ENCODE results near the gene POLR1E.
A peak's percentile ranks its signal among the peaks of the same experiment; 100 is the strongest.
"Not testable (repeated sequence)": the region's sequence is repeated elsewhere in the genome, so short reads cannot be mapped to it uniquely, and the experiment has no call there.

POLR1E gene

DNA sequence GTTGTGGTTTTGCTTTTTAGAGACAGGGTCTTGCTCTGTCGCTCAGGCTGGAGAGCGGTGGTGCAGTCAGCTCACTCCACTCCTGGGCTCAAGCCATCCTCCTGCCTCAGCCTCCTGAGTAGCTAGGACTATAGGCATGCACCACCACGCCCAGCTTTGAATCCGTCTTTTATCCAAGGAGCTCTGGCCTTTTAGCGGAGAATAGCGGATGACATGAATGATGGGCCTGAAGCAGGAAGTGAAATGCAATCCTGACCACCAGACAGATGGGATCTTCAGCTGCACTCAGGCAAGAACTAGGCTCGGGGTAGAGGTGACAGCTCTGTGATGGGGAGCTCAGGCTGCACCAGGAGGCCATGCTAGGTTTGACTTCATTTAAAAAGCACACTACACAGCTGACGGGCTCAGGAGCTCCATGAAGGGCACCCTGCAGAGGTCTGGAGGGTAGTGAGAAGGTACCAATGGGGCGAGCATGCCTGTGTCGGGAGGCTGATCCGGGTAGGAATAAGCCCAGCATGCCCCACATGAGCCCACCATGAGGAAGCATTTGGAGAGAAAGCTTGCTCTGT lies 21.9 kb downstream of the POLR1E start:
- no peak for DNase-seq

- no peak for DNase-seq
These were observed 22.5 kb downstream of the POLR1E start for GRCh38 chr9:37508135-37508833.

GRCh38 chr9:37508834-37509206 lies 23.1 kb downstream of the POLR1E start:
- DNase-seq: peak; percentile 1

DNA sequence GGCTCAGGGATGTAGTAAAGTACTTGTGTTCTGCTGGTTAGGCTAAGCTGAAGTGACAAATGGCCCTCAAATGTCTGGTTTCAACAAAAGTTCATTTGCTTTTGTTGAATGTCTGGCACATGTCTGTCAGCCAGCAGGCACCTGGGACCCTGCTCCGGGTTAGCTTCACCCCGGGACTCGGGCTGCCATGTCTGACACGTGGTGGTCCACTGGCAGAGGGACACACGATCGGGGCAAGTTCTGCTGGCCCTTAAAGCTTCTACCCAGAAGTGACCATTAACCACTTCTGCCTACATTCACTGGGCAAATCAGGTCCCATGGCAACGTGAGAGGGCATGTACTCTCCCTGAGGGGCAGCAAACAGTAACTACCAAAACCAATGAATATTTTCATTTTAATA lies 23.8 kb downstream of the POLR1E start:
- DNase-seq: no peak

DNA sequence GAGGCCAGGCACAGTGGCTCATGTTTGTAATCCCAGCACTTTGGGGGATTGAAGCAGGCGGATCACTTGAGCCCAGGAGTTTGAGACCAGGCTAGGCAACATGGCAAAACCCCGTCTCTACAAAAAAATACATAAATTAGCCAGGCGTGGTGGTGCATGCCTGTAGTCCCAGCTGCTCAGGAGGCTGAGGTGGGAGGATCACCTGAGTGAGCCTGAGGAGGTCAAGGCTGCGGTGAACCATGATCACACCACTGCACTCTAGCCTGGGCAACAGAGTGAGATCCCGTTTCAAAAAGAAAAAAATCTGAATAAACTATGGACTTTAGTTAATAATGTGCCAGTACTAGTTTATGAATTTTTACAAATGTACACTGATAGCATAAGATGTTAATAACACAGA lies 24.3 kb downstream of the POLR1E start:
- not testable (repeated sequence) for DNase-seq

DNA sequence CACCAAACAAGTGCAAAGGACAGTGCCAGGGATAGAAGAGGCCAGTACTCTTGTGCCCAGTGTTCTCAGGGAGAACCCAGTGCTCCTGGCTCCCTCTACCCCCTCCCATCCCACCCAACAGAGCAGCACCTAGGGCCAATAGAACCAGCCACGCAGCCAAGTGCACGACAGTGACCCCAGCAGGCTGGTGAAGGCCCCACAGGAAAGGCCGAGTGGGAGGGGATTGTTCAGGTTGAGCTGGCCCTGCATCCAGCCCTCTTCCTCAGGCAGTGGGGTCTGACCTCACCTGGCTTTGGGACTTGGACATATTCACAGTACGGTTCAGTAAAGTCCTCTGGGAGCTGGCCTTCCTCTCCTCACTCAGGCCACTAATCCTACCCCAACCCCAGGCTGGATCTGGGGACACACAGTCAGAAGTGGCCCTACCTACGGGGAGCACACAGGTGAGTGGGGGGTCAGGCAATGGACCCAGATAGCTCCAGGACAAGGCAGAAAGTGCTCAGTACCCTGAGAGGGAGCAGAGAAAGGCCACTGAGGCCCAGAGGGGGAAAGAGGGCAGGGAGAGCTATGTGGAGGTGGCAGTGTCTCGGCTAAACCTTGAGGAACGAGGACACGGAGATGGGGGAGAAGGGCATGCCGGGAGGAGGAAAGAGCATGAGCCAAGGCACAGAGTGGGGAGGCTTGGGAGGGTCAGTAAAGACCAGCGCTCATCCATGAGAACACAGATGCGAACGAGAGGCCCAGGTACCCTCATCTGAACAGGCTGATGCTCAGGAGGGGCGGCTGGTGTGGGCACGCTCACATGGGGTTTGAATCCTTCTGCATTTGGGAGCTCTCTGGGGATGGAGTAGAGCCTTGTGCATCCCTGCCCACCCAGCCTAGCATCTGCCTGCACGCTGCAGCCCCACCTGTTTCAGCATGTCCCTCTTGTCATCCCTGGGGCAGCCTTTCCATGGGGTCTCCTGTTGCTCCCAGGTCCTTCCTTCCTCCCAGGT lies 25.6 kb downstream of the POLR1E start:
- peak; percentile 9 for DNase-seq

DNA sequence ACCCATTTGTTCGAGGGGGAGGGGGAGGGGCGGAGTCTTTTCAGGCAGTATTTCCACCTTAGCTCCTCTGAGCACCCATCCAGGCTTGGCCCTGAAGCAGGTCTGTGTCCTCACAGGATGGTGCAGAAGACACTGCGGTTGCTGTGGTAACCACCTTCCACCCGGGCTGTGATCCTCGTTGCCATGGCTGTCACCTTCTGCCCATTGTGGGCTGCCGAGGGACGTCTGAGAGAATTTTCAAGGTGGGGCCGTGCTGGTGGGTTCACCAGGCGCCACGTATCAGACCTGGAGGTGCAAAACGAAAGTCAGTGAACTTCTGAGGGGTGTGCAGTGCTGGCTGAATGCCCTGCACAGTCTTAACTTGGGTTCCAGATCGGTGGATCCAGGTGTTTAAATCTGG lies 26.7 kb downstream of the POLR1E start:
- peak; percentile 15 for DNase-seq

DNA sequence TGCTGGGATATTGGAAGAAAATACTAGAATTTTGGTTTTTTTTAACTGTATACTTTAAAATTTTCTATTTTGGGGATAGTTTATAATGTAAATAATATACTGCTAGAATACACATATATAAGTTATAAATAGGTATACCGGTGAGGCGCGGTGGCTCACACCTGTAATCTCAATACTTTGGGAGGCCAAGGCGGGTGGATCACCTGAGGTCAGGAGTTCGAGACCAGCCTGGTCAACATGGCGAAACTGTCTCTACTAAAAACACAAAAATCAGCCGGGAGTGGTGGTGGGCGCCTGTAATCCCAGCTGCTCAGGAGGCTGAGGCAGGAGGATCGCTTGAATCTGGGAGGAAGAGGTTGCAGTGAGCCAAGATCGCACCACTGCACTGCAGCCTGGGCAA lies 28.7 kb downstream of the POLR1E start:
- not testable (repeated sequence) for DNase-seq

GRCh38 chr9:37514999-37515398 lies 29.3 kb downstream of the POLR1E start:
- DNase-seq: no peak

- DNase-seq: no peak
These were observed 30.0 kb downstream of the POLR1E start for GRCh38 chr9:37515620-37516258.

DNA sequence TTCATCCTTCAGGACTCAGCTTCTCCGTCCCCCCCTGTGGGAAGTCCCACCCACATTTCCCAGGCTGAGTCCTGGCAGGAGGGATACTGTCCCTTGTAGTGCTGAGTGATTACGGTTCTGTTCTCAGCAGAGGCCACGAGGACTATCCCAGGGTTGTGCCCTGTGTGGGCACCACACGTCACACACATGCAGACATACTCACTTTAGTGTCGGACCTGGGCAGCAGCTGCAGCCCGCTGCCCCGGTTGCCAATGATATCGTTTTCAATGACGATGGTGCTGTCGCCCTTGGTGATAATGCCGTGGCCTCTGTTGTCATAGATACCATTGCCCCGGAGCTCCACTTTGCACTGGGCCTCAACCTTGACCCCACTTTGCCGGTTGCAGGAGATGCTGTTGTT lies 32.2 kb downstream of the POLR1E start:
- no peak for DNase-seq

DNA sequence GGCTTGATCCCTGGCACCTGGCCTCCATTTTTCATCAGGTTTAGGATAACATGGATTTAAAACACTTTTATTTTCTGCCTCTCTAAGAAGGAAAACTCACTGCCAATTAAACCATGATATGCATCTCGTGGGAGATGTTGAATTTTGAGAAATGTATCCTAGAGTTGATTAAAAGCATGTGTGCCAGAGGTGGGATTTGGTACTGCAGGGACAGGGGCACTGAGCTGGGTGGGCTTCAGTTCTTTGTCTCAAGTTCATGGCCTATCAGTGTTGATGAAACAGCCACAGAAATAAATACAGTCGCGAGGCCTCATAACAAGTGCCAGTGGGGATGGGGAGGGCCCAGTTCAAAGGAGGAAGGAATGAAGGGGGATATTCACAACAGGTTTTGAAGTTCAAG lies 34.9 kb downstream of the POLR1E start:
- no peak for DNase-seq

GRCh38 chr9:37521111-37521510 lies 35.4 kb downstream of the POLR1E start:
- DNase-seq: no peak

GRCh38 chr9:37522971-37523370 lies 37.2 kb downstream of the POLR1E start:
- DNase-seq: no peak

GRCh38 chr9:37523916-37524315 lies 38.2 kb downstream of the POLR1E start:
- no peak for DNase-seq

GRCh38 chr9:37528652-37529471 lies 43.1 kb downstream of the POLR1E start:
- DNase-seq: peak; percentile 81

DNA sequence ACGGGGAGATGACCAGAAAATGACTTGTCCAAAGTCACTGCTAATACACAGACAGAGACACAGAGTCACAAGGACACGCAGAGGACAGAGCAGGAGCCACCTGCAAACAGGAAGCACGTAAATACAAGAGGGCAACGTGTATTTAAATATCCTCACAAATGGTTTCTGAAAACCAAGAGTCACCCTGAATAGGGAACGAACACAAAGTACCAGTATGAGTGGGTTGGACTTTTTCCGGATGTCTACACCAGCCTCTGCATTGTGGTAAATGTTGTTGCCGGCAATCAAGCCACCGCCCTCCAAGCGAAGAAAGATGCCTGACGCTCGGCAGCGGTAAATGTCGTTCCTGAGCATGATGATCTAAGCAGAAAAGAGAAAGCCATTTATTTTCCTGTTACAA lies 46.0 kb downstream of the POLR1E start:
- DNase-seq: no peak

GRCh38 chr9:37534412-37534811 lies 48.7 kb downstream of the POLR1E start:
- DNase-seq: no peak

- DNase-seq: no peak
These were observed 49.2 kb downstream of the POLR1E start for GRCh38 chr9:37534901-37535300.

GRCh38 chr9:37538099-37538498 lies 52.4 kb downstream of the POLR1E start:
- no peak for DNase-seq

DNA sequence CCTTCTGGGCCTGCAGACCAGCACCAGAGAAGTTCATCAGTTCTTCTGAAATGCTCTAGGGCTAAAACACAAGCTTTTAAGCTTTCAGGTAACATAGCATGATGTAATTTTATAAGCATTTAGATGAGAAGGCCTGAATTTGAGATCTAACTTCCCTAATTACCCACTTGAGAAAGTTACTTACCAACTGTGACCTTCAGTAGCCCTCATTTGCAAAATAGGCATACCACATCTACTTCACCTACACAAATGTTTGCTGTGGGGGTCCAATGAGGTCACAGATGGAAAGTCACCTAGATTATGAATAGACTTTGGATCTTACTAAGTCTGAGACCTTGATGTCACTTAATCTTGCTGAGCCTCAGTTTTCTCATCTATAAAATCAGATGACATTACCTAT lies 53.9 kb downstream of the POLR1E start:
- DNase-seq: no peak

DNA sequence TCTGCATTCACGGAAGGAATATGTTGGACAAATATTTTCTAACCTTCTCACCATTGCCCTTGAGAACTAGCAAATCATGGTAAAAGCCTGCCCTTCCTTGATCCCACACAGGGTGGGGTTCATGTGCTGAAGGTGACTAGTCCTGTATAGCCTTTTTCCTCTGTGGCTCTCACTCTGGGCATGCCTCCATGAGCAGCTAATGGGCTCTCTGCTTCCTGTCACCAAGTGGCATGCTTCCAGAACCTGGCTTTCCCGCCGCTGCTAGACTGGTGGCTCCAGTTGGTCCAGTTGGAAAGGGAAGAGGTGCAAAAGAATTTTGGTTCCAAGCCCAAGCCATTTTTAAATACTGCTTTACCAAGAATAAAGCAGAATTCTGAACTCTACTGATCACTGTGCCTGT lies 54.9 kb downstream of the POLR1E start:
- DNase-seq: no peak

Measured in DMS53 (cell line).